Activated CD4-positive, alpha-beta T cell treated with anti-CD3 and anti-CD28 coated beads, Interleukin-2, amount 10 ng/mL, durations not matched to agents 24 days and 14 days (primary cell): ENCODE data around the gene DHRS7B. TPM values are rescaled to one million over a fixed set of nuclear protein-coding genes. Genes with fewer than 3 reads are reported as not detected.
"Not testable (repeated sequence)": the region's sequence is repeated elsewhere in the genome, so short reads cannot be mapped to it uniquely, and the experiment has no call there.

Experiments
- DNase-seq: peaks from one replicate; pipeline ENCODE4 v3.0.0; 2022
- H3K27ac Mint-ChIP-seq: one replicate; pipeline ENCODE4 v1.8.0; 2022; ENCODE audit warnings: mild to moderate bottlenecking, mixed read lengths
- H3K27me3 Mint-ChIP-seq: one replicate; pipeline ENCODE4 v1.8.0; 2022; ENCODE audit warnings: mixed read lengths
- H3K36me3 Mint-ChIP-seq: one replicate; pipeline ENCODE4 v1.8.0; 2022; ENCODE audit warnings: low read depth, mild to moderate bottlenecking, mixed read lengths
- H3K4me1 Mint-ChIP-seq: one replicate; pipeline ENCODE4 v1.8.0; 2021; ENCODE audit warnings: mixed read lengths
- H3K4me3 Mint-ChIP-seq: one replicate; pipeline ENCODE4 v1.8.0; 2022; ENCODE audit warnings: mild to moderate bottlenecking, moderate library complexity, mixed read lengths
- H3K9me3 Mint-ChIP-seq: one replicate; pipeline ENCODE4 v1.8.0; 2021; ENCODE audit warnings: mixed read lengths
- intact Hi-C: fragments of 100-400 bp; cut with micrococcal nuclease; formaldehyde crosslinking; loops from one replicate; pipeline ENCODE4 v1.15.1; 2023
- total RNA-seq: library from RNA; stranded (reverse); gene quantifications from 2 replicates; pipeline ENCODE4 v1.2.3, GENCODE V29; 2022

The DHRS7B gene
- total RNA-seq, 1 donor from 2014 or later = 22.8 TPM

DNA sequence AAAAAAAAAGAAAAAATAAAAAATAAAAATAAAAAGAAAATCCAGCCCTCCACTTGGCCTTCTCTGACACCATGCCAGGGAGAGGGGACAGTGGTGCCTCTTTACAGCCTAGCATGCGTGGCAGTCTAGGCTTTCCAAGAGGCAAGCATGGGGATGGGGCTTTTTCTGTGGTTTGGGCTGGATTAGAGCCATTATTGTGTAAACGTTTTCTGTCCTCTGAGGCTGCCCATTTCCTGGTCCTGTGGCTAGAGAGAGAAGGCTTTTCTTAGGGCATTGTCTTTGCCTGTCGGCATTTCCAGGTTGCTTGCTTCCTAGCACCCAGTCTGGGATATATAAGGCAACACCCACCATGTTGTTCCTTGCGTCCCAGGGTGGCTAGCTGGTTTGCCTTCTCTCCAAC lies 2.7 kb upstream of the DHRS7B start:
- no peak for DNase-seq
- H3K36me3 Mint-ChIP-seq = peaks cover 3% of the 10 kb centered on the region
- H3K9me3 Mint-ChIP-seq = no peaks in the 10 kb centered on the region
- no peak overlapping the region for H3K27ac Mint-ChIP-seq
- peaks cover 28% of the 10 kb centered on the region for H3K4me1 Mint-ChIP-seq
- H3K4me3 Mint-ChIP-seq = no peak overlapping the region
- H3K27me3 Mint-ChIP-seq = peaks cover 3% of the 10 kb centered on the region
- intact Hi-C loops = no loop called here

DNA sequence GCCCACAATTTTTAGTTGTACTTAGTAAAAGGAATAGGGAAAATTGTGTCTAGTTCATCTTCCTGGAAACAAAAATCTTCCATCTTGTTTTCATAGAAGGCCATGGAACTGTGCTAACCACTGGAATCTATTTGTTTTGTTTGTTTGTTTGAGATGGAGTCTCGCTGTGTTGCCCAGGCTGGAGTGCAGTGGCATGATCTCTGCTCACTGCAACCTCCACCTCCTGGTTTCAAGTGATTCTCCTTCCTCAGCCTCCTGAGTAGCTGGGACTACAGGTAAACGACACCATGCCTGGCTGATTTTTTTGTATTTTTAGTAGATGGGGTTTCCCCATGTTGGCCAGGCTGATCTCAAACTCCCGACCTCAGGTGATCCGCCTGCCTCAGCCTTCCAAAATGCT lies 2.2 kb upstream of the DHRS7B start:
- H3K36me3 Mint-ChIP-seq, H3K4me3 Mint-ChIP-seq, H3K27me3 Mint-ChIP-seq, intact Hi-C loops, H3K9me3 Mint-ChIP-seq, H3K27ac Mint-ChIP-seq, DNase-seq: not testable (repeated sequence)
- H3K4me1 Mint-ChIP-seq = peaks cover 29% of the 10 kb centered on the region

DNA sequence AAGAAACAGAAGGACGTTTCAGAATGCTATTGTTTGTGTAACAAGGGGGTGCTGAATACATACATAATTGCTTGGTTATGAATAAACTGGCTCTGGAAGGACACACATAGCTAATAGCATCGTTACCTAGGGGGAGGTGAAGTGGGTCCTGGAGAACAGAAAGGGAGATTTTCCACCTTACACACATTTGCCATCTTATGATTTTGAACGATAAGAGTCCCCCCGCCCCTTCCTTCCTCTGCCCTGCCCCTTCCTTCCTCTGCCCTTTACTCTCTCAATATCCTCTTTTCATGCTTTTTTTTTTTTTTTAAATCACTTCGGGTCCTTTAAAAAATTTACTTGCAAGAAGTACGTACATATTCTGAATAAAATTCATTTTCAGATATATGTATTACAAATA lies 902 bp upstream of the DHRS7B start:
- H3K27me3 Mint-ChIP-seq = no peaks in the 10 kb centered on the region
- DNase-seq = peak; percentile 84
- intact Hi-C loops = loop anchor here (1.0 to 5.0 kb wide), 5 partner anchors 27 to 331 kb away; partner anchors contain the start of genes TMEM11 and USP22
- H3K9me3 Mint-ChIP-seq = no peaks in the 10 kb centered on the region
- H3K4me1 Mint-ChIP-seq = peaks cover 24% of the 10 kb centered on the region
- H3K36me3 Mint-ChIP-seq = peaks cover 3% of the 10 kb centered on the region
- no peak overlapping the region for H3K27ac Mint-ChIP-seq
- peak overlapping the region; percentile 89 for H3K4me3 Mint-ChIP-seq

DNA sequence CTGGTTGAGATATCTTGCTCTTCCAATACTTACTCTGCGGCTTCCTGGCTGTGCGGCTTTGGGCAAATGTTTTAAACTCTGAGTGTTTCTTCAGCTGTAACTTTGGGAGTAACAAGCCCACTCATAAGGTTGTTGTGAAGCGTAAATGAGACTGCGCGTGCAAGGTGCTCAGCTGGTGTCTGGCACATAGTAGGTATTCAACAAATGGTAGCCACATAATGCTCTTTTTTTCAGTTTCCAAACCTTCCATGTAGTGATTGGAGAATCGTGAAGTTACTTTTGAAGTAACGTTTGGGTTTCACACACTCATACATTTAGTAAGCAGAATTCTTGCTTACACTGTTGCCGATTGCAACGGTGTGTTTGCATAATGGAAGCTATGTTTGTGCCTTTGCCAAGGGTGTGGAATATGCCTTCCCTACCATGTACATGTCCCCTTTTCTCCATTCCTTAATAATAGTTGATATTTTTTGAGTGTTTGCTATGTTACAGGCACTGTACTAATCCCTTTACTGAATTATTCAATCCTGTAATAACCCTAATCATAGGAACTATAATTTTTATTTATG lies 829 bp downstream of the DHRS7B start:
- H3K4me1 Mint-ChIP-seq = peaks cover 26% of the 10 kb centered on the region
- H3K4me3 Mint-ChIP-seq = peak overlapping the region; percentile 89
- no peaks in the 10 kb centered on the region for H3K27me3 Mint-ChIP-seq
- intact Hi-C loops = loop anchor here (1.0 to 5.0 kb wide), 4 partner anchors 8 to 330 kb away; partner anchors contain the start of gene TMEM11
- no peaks in the 10 kb centered on the region for H3K9me3 Mint-ChIP-seq
- H3K36me3 Mint-ChIP-seq = peaks cover 5% of the 10 kb centered on the region
- H3K27ac Mint-ChIP-seq = peak overlapping the region; percentile 94
- DNase-seq = no peak

DNA sequence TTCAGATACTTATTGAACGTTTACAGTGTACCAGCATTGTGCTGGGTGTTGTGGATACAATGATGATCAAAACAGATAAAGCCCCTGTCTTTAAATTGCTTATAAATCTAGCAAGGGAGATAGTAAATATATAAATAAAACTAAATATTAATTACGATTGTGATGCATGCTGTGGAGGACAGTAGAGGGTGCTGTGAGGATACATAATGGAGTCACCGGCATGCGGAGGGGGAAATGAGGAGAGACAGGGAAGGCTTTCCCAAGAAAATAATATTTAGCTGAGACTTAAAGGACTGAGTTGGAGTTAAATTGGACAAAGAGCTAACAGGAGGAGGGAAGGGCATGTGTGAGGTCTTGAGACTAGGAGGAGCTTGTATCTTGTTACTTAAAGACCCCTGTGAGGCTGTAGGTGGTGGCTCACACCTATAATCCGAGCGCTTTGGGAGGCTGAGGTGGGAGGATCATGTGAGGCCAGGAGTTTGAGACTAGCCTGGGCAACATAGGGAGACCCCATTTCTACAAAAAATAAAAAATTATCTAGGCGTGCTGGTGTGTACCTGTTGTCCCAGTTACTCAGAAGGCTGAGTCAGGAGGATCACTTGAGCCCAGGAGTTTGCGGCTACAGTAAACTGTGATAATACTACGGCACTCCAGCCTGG lies 2.4 kb downstream of the DHRS7B start:
- Mint-ChIP-seq H3K4me3 (peak overlapping the region; percentile 46), H3K4me1 (peaks cover 26% of the 10 kb centered on the region), H3K27ac (no peak overlapping the region), H3K36me3 (peaks cover 8% of the 10 kb centered on the region), H3K9me3 (no peaks in the 10 kb centered on the region), H3K27me3 (no peaks in the 10 kb centered on the region)
- DNase-seq = no peak
- intact Hi-C loops = loop anchor here (5.0 kb wide), 1 partner anchor 328 kb away; no protein-coding TSS in a partner anchor

DNA sequence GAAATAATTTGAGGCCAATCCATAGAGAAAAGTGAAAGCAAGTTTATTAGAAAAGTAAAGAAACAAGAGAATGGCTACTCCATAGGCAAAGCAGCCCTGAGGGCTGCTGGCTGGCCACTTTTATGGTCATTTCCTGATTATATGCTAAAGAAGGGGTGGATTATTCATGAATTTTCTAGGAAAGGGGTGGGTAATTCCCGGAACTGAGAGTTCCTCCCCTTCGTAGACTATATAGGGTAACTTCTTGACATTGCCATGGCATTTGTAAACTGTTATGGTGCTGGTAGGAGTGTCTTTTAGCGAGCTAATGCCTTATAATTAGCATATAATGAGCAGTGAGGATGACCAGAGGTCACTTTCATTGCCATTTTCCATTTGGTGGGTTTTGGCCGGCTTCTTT lies 4.4 kb downstream of the DHRS7B start:
- intact Hi-C loops = no loop called here
- Mint-ChIP-seq H3K9me3 (no peaks in the 10 kb centered on the region), H3K27me3 (no peaks in the 10 kb centered on the region), H3K36me3 (peaks cover 16% of the 10 kb centered on the region), H3K27ac (no peak overlapping the region), H3K4me1 (peaks cover 16% of the 10 kb centered on the region), H3K4me3 (no peak overlapping the region)
- DNase-seq = no peak

DNA sequence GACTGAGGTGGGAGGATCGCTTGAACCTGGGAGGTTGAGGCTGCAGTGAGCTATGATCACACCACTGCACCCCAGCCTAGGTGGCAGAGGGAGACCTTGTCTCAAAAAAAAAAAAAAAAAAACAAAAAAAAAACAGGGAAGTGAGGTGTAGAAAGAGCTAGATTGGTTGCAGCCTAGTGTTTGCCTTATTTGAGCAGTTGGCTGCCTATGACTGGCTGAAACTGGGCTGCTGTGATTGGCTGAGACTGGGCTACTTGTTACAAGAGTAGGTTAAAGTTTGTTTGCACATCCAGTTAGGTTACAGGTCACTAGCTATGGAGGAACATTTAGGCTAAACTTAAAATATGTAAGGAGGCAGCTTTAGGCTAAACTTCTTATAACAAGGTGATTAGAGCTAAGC lies 5.7 kb downstream of the DHRS7B start:
- Mint-ChIP-seq H3K36me3 (peaks cover 15% of the 10 kb centered on the region), H3K4me1 (peaks cover 9% of the 10 kb centered on the region), H3K4me3 (no peak overlapping the region), H3K27me3 (no peaks in the 10 kb centered on the region), H3K9me3 (no peaks in the 10 kb centered on the region), H3K27ac (no peak overlapping the region)
- intact Hi-C loops = no loop called here
- no peak for DNase-seq

DNA sequence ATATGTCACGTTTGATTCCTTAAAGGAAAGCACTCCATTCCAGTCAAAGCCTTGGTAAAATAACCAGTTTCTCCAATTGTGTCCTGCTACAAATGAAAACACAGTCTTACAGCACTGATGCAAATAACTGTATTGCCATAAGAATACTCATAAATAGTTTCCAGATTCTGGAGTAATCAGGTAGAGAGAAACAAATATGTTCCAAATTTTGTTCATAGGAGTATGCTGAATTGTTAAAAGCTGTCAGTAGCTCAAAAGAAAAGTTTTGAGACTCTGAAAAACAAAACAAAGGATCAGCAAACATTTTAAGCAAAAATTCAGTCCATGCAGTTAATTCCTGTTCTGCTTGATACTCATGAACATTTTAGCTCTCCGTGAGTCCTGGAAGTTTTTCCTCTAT lies 7.8 kb downstream of the DHRS7B start:
- H3K4me1 Mint-ChIP-seq = peaks cover 2% of the 10 kb centered on the region
- intact Hi-C loops = no loop called here
- no peak for DNase-seq
- H3K27ac Mint-ChIP-seq = no peak overlapping the region
- H3K36me3 Mint-ChIP-seq = peaks cover 18% of the 10 kb centered on the region
- no peaks in the 10 kb centered on the region for H3K27me3 Mint-ChIP-seq
- H3K4me3 Mint-ChIP-seq = no peak overlapping the region
- H3K9me3 Mint-ChIP-seq = no peaks in the 10 kb centered on the region

DNA sequence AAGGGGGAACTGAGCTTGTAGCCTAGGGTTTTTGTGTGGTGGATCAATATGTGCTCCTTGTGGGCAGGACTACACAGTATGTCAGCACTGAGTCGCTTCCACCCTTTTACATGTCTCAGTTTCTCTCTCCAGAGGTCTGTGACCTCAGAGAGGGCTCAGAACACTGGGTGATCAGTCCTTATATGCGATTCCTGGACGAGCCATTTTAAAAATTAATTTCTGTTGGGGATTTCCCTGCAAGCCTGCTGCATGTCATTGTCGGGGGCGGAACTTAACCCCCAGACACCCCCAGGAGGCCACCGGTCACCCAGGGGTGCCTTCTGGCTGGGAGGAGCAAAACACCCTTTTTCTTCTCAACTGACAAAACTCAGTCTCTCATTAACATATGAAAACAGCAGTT lies 14.1 kb downstream of the DHRS7B start:
- H3K36me3 Mint-ChIP-seq = peaks cover 22% of the 10 kb centered on the region
- no peak overlapping the region for H3K4me3 Mint-ChIP-seq
- no peaks in the 10 kb centered on the region for H3K27me3 Mint-ChIP-seq
- no peaks in the 10 kb centered on the region for H3K4me1 Mint-ChIP-seq
- no peaks in the 10 kb centered on the region for H3K9me3 Mint-ChIP-seq
- intact Hi-C loops = no loop called here
- H3K27ac Mint-ChIP-seq = no peak overlapping the region
- no peak for DNase-seq

DNA sequence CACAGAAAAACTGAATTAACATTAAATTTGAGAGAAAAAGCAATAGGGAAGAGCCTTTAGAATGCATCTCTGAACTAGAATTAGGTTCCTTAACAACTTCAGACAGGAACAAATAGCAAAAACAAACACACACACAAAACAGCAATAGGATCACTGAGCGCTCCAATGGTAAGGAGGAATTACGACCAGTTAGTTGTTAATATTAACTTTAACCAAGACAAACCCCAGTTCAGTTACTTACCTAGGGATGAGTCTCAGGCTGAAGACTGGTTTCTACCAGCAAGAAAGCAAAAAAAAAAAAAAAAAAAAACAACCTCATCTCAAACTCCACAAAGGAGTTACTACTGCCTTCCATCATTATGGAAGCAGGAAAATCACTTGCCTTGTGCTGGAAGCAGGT lies 14.6 kb downstream of the DHRS7B start:
- Mint-ChIP-seq H3K9me3 (no peaks in the 10 kb centered on the region), H3K27me3 (no peaks in the 10 kb centered on the region), H3K27ac (no peak overlapping the region), H3K36me3 (peaks cover 23% of the 10 kb centered on the region), H3K4me1 (no peaks in the 10 kb centered on the region), H3K4me3 (no peak overlapping the region)
- DNase-seq = no peak
- intact Hi-C loops = no loop called here

DNA sequence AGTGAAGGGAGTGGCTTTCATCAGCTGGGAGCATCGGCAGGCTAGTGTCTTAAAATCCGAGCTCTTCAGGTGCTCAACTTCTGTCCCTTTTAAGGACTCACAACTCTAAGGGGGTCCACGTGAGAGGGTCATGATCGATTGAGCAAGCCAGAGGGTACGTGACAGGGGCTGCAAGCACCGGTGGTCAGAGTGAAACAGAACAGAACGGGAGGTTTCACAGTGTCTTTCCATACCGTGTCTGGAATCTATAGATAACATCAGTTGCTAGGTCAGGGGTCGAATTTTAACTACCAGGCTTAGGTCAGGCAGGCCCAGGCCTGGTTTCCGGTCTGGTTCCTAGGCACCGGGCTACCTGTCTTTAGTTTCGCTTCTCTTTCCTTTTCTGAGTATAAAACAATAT lies 15.3 kb downstream of the DHRS7B start:
- H3K27ac Mint-ChIP-seq, DNase-seq, H3K9me3 Mint-ChIP-seq, H3K4me3 Mint-ChIP-seq, intact Hi-C loops, H3K27me3 Mint-ChIP-seq, H3K4me1 Mint-ChIP-seq: not testable (repeated sequence)
- peaks cover 27% of the 10 kb centered on the region for H3K36me3 Mint-ChIP-seq

DNA sequence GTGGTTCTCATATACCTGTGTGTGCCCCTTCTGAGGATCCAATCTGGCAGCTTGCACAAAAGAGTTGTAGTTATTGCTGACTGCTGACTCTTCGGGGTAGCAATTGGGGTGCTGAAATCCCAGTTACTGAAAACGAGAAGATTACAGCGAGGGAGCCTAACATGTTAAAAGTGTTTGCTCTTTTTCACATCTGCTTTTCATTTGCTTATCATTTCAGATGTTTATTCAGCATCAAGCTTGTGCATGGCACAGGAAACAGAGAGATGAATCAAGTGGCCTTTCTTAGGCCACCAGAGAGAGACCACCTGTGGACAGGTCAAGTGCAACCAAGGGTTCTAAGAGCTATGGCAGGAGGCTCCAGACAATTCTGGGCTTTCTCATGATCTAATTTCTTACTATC lies 16.9 kb downstream of the DHRS7B start:
- no peaks in the 10 kb centered on the region for H3K27me3 Mint-ChIP-seq
- H3K4me1 Mint-ChIP-seq = no peaks in the 10 kb centered on the region
- DNase-seq = no peak
- no peak overlapping the region for H3K4me3 Mint-ChIP-seq
- intact Hi-C loops = no loop called here
- H3K9me3 Mint-ChIP-seq = no peaks in the 10 kb centered on the region
- H3K36me3 Mint-ChIP-seq = peaks cover 31% of the 10 kb centered on the region
- no peak overlapping the region for H3K27ac Mint-ChIP-seq

DNA sequence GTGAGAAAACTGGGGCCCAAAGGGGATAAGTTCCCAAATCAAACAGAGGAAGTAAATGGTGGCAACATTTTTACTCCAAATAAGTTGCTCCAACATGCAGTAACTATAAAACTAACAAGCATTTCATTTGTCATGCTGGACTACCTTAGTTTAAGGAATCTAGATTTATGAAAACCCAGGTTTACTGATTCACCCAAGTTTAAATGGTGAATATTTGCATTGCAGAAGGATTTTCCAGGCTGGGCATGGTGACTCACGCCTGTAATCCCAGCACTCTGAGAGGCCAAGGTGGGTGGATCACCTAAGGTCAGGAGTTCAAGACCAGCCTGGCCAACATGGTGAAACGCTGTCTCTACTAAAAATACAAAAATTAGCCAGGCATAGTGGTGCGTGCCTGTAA lies 17.5 kb downstream of the DHRS7B start:
- H3K36me3 Mint-ChIP-seq = peaks cover 33% of the 10 kb centered on the region
- H3K9me3 Mint-ChIP-seq, H3K4me1 Mint-ChIP-seq, H3K4me3 Mint-ChIP-seq, DNase-seq, intact Hi-C loops, H3K27ac Mint-ChIP-seq, H3K27me3 Mint-ChIP-seq: not testable (repeated sequence)

DNA sequence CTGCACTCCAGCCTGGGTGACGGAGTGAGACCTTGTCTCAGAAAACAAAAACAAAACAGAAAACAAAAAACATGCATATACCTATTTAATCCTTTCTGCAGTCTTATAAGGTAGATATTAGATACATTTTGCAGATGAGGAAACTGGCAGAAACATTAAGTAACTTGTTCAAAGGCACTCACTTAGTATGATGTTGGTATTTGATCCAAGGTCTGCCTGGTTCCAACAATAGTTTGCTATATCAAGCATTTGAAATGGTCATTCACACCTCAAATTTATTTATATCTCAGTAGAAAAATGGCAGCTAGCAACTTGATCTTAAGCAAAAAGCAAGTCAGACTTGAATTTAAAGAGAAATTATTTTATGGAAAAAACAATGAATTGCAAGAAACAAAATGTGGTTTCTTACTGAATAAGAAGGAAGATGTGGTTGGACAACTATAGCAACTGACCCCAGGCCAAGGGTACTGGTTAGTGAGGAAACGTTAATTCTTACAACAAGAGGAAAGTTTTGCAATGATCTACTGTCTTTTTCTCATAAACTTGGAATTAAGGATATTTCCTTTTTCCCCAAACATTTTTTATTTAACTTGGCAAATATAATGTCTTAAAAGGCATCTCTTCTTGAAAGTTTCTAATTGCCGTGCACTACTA lies 19.7 kb downstream of the DHRS7B start:
- no peaks in the 10 kb centered on the region for H3K9me3 Mint-ChIP-seq
- H3K4me1 Mint-ChIP-seq = peaks cover 4% of the 10 kb centered on the region
- no peak overlapping the region for H3K27ac Mint-ChIP-seq
- intact Hi-C loops = no loop called here
- DNase-seq = no peak
- no peak overlapping the region for H3K4me3 Mint-ChIP-seq
- peaks cover 34% of the 10 kb centered on the region for H3K36me3 Mint-ChIP-seq
- H3K27me3 Mint-ChIP-seq = no peaks in the 10 kb centered on the region
